GM12878 (cell line): ENCODE data around the gene MRTFA. TPM values are rescaled to one million over a fixed set of nuclear protein-coding genes. Genes with fewer than 3 reads are reported as not detected.

Experiments
- BCL11A ChIP-seq: IDR thresholded peaks from 2 replicates; pipeline ENCODE4 v1.6.1; 2011; ENCODE audit warnings: low read depth, low read length
- BHLHE40 ChIP-seq, 2 experiments: fragments of 450-650 bp in 1 of 2; IDR thresholded peaks; 2 replicates each; pipeline ENCODE4 v1.6.1; 2011 to 2017; ENCODE audit warnings: low read depth in 2 of 2, borderline replicate concordance in 1 of 2, improper control_type of control experiment in 1 of 2, low read length in 1 of 2, mild to moderate bottlenecking in 1 of 2
- CTCF ChIP-seq, 3 experiments: IDR thresholded peaks in 2 of 3; conservative IDR thresholded peaks in 1 of 3; 2 replicates each; pipeline ENCODE4 v1.5.1; 2011; ENCODE audit warnings: low read depth in 3 of 3, low read length in 3 of 3, mild to moderate bottlenecking in 3 of 3, control low read depth in 2 of 3, moderate library complexity in 2 of 3, inconsistent platforms in 1 of 3, mixed read lengths in 1 of 3; ENCODE audit not compliant: control insufficient read depth in 2 of 3, insufficient read depth in 1 of 3; ENCODE audit errors: extremely low read depth in 1 of 3
- GABPA ChIP-seq: IDR thresholded peaks from 2 replicates; pipeline ENCODE4 v1.6.1; 2014; ENCODE audit warnings: antibody characterized with exemption, low read depth, mild to moderate bottlenecking, inconsistent platforms
- HDAC2 ChIP-seq: fragments of 200-600 bp; sonication (generic); IDR thresholded peaks from 2 replicates; pipeline ENCODE4 v1.6.1; 2017
- HDAC6 ChIP-seq: fragments of 200-600 bp; sonication (generic); IDR thresholded peaks from one replicate; pipeline ENCODE4 v1.8.0; 2017; ENCODE audit warnings: antibody characterized with exemption; ENCODE audit not compliant: unreplicated experiment
- MEF2B ChIP-seq: fragments of 450-650 bp; IDR thresholded peaks from 2 replicates; pipeline ENCODE4 v1.6.1; 2018; ENCODE audit warnings: mild to moderate bottlenecking, moderate library complexity; ENCODE audit not compliant: partially characterized antibody, poor library complexity, severe bottlenecking
- NFYA ChIP-seq: IDR thresholded peaks from 2 replicates; pipeline ENCODE4 v1.6.1; 2011; ENCODE audit warnings: low read depth, mild to moderate bottlenecking, low read length, improper control_type of control experiment, borderline replicate concordance
- NFYB ChIP-seq: IDR thresholded peaks from 2 replicates; pipeline ENCODE4 v1.6.1; 2011; ENCODE audit warnings: low read depth, mild to moderate bottlenecking, low read length, improper control_type of control experiment, moderate library complexity; ENCODE audit not compliant: insufficient read depth
- NR2C1 ChIP-seq: fragments of 450-650 bp; IDR thresholded peaks from 2 replicates; pipeline ENCODE4 v1.6.1; 2017; ENCODE audit warnings: antibody characterized with exemption, mild to moderate bottlenecking, moderate library complexity
- NR2F1 ChIP-seq: fragments of 450-650 bp; conservative IDR thresholded peaks from 2 replicates; pipeline ENCODE4 v1.6.1; 2017; ENCODE audit warnings: mild to moderate bottlenecking
- PAX8 ChIP-seq: fragments of 450-650 bp; IDR thresholded peaks from 2 replicates; pipeline ENCODE4 v1.6.1; 2017; ENCODE audit warnings: mild to moderate bottlenecking, moderate library complexity
- PML ChIP-seq: IDR thresholded peaks from 2 replicates; pipeline ENCODE4 v1.6.1; 2012; ENCODE audit warnings: low read length, inconsistent platforms
- RB1 ChIP-seq: fragments of 450-650 bp; formaldehyde crosslinking; IDR thresholded peaks from 2 replicates; pipeline ENCODE4 v1.6.1; 2017; ENCODE audit warnings: mild to moderate bottlenecking, borderline replicate concordance
- RCOR1 ChIP-seq: conservative IDR thresholded peaks from 2 replicates; pipeline ENCODE4 v1.6.1; 2012; ENCODE audit warnings: low read depth, low read length, improper control_type of control experiment
- RELA ChIP-seq: fragments of 450-650 bp; IDR thresholded peaks from 2 replicates; pipeline ENCODE4 v1.8.0; 2014; ENCODE audit warnings: borderline replicate concordance; ENCODE audit not compliant: partially characterized antibody
- RELB ChIP-seq: fragments of 450-650 bp; IDR thresholded peaks from 2 replicates; pipeline ENCODE4 v1.6.1; 2017; ENCODE audit warnings: low read depth, mild to moderate bottlenecking, moderate library complexity
- SRF ChIP-seq, 2 experiments: IDR thresholded peaks; 2 replicates each; pipeline ENCODE4 v1.6.1; 2011; ENCODE audit warnings: low read depth in 2 of 2, low read length in 2 of 2, mild to moderate bottlenecking in 1 of 2, moderate library complexity in 1 of 2
- SUZ12 ChIP-seq: fragments of 200-600 bp; sonication (generic); IDR thresholded peaks from one replicate; pipeline ENCODE4 v1.6.1; 2018; ENCODE audit warnings: antibody characterized with exemption, mild to moderate bottlenecking; ENCODE audit not compliant: unreplicated experiment
- ZBED1 ChIP-seq: IDR thresholded peaks from 2 replicates; pipeline ENCODE4 v1.6.1; 2016; ENCODE audit warnings: borderline replicate concordance
- ZBTB4 ChIP-seq: fragments of 450-650 bp; formaldehyde crosslinking; IDR thresholded peaks from 2 replicates; pipeline ENCODE4 v1.4.0; 2022; ENCODE audit warnings: mild to moderate bottlenecking, moderate library complexity
- polyA plus RNA-seq, 11 experiments: library from polyadenylated mRNA; depleted of rRNA in 4 of 11; unstranded in 6 of 11; stranded (reverse) in 5 of 11; fragments of >200 nt; fragmentation: Nextera tagmentation in 4 of 11; fragmentation: Illumina TruSeq in 1 of 11; extraction: Ambion mirVana in 4 of 11; extraction: Trizol in 1 of 11; gene quantifications; 1 replicate in 1 of 11; 2 replicates in 10 of 11; pipeline versions ENCODE4 v1.2.1 to v1.2.3, GENCODE V29; 2011 to 2016; ENCODE audit warnings: inconsistent platforms in 2 of 11, missing spikeins in 2 of 11, low read depth in 1 of 11
- total RNA-seq, 4 experiments: library from RNA; depleted of rRNA in 3 of 4; stranded (reverse); fragments of >200 nt in 3 of 4; fragmentation: Illumina TruSeq in 1 of 4; extraction: Trizol in 1 of 4; gene quantifications; 2 replicates each; pipeline versions ENCODE4 v1.2.1 to v1.2.3, GENCODE V29; 2013 to 2021
- TF ChIP-seq, protein P1 (sequence below): IDR thresholded peaks from 2 replicates; pipeline ENCODE4 v1.6.1; 2011; ENCODE audit warnings: borderline replicate concordance, low read depth, mild to moderate bottlenecking, moderate library complexity, low read length; ENCODE audit not compliant: insufficient read depth, poor library complexity, severe bottlenecking

The MRTFA gene
- total and polyA plus RNA-seq, 10 of the 15 experiments (the other 5 are each of a cell fraction or from before 2014, with no cell fraction given), result 2.0 to 63.9 (median 17.9) TPM

DNA sequence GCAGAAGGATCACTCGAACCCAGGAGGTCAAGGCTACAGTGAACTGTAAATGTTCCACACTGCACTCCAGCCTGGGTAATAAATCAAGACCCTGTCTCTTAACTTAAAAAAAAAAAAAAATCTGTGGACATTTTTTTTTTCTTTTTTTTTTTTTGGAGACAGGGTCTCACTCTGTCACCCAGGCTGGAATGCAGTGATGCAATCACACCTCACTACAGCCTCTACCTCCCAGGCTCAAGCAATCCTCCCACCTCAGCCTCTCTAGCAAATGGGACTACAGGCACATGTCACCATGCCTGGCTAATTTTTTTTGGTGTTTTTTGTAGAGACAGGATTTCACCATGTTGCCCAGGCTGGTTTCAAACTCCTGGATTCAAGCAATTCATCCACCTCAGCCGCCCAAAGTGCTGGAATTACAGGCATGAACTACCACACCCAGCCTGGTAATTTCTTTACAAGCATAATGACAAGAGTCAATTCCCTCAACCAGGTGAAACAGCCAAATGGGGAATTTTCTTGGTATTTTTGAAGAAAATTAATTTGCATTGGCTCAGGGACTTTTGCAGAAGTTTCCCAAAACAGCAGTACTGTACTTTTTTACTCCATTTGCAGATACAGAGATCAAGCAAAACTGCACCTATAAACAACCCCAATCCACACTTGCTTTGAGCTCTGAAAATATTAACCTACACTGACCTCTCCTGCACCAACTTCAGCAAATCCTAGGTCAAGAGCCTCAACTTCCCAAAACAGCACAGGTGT lies 44.0 kb downstream of the MRTFA start (continued):
- TF ChIP-seq ZBTB4 (CRISPR knock-in tag), result no peak
- TF ChIP-seq NR2F1, result peak; percentile 64; the same call in 1 of the 2 replicates
- no peak for TF ChIP-seq RB1
- peak; percentile 22; the same call in 1 of the 2 replicates for TF ChIP-seq ZBED1
- TF ChIP-seq RELB, result peak; percentile 91
- TF ChIP-seq PML, result peak; percentile 28; the same call in 1 of the 2 replicates
- peak; percentile 92 for TF ChIP-seq RELA
- TF ChIP-seq HDAC2, result no peak
- TF ChIP-seq NR2C1, result no peak
- peak; percentile 58 for TF ChIP-seq MEF2B
- TF ChIP-seq, protein P1, sequence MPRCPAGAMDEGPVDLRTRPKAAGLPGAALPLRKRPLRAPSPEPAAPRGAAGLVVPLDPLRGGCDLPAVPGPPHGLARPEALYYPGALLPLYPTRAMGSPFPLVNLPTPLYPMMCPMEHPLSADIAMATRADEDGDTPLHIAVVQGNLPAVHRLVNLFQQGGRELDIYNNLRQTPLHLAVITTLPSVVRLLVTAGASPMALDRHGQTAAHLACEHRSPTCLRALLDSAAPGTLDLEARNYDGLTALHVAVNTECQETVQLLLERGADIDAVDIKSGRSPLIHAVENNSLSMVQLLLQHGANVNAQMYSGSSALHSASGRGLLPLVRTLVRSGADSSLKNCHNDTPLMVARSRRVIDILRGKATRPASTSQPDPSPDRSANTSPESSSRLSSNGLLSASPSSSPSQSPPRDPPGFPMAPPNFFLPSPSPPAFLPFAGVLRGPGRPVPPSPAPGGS, result no peak
- no peak for TF ChIP-seq NFYA
- peak in 1 of 3 experiments; percentile 53; a peak in 2 of 6 replicates for TF ChIP-seq CTCF (IDR thresholded peaks at IDR 0.05 in 2 of 3, conservative IDR thresholded peaks at IDR 0.05 in 1 of 3; ENCODE audit: control insufficient read depth in 2 of 3, extremely low read depth in 1 of 3, insufficient read depth in 1 of 3, low read depth in 3 of 3, low read length in 3 of 3)
- TF ChIP-seq PAX8, result no peak
- no peak for TF ChIP-seq SUZ12
- no peak for TF ChIP-seq HDAC6
- TF ChIP-seq RCOR1, result no peak
- no peak for TF ChIP-seq BHLHE40 (IDR thresholded peaks at IDR 0.05; ENCODE audit: borderline replicate concordance in 1 of 2, low read depth in 2 of 2, low read length in 1 of 2)
- no peak for TF ChIP-seq SRF (IDR thresholded peaks at IDR 0.05; ENCODE audit: low read depth in 2 of 2, low read length in 2 of 2)
- TF ChIP-seq NFYB, result no peak
- no peak for TF ChIP-seq BCL11A
- no peak for TF ChIP-seq GABPA
